Heart right ventricle (tissue), 16 donors: Measurements from ENCODE around the gene PRR19. TPM values are rescaled to one million over a fixed set of nuclear protein-coding genes. Genes with fewer than 3 reads are reported as not detected.
A peak's percentile ranks its signal among the peaks of the same experiment; 100 is the strongest.

Source experiments
- ATAC-seq, 8 donors: fragments of 200-7000 bp; cut with Tn5 transposase; one replicate each; pipeline ENCODE4 v1.9.1; 2020; ENCODE audit warnings: mild to moderate bottlenecking in 8 of 8, moderate library complexity in 8 of 8, moderate number of reproducible peaks in 1 of 8
- DNase-seq, 2 donors: peaks; one replicate each; pipeline ENCODE4 v3.0.0-alpha.2; 2020
- H3K27ac ChIP-seq, 10 donors: fragments of 200-600 bp; sonication (generic) in 2 of 10; one replicate each; pipeline versions ENCODE4 v1.5.0 to v1.8.0; 2020 to 2022; ENCODE audit warnings: mild to moderate bottlenecking in 3 of 10
- H3K27me3 ChIP-seq, 7 donors: fragments of 200-600 bp; one replicate each; pipeline ENCODE4 v1.8.0; 2021 to 2022; ENCODE audit warnings: mild to moderate bottlenecking in 2 of 7
- H3K36me3 ChIP-seq, 9 donors: fragments of 200-600 bp; sonication (generic) in 1 of 9; one replicate each; pipeline versions ENCODE4 v1.5.0 to v1.8.0; 2020 to 2022; ENCODE audit warnings: mild to moderate bottlenecking in 2 of 9
- H3K4me1 ChIP-seq, 9 donors: fragments of 200-600 bp; sonication (generic) in 1 of 9; one replicate each; pipeline versions ENCODE4 v1.5.0 to v1.8.0; 2020 to 2022; ENCODE audit warnings: mild to moderate bottlenecking in 4 of 9
- H3K4me3 ChIP-seq, 10 donors: fragments of 200-600 bp; sonication (generic) in 2 of 10; one replicate each; pipeline versions ENCODE4 v1.5.0 to v1.8.0; 2020 to 2022; ENCODE audit warnings: mild to moderate bottlenecking in 7 of 10, moderate library complexity in 2 of 10
- H3K9me3 ChIP-seq, 11 donors: fragments of 200-600 bp in 10 of 11; sonication (generic) in 2 of 11; one replicate each; pipeline versions ENCODE4 v1.5.0 to v1.8.0; 2013 to 2022; ENCODE audit warnings: mild to moderate bottlenecking in 2 of 11, control low read depth in 1 of 11, moderate library complexity in 1 of 11
- CTCF ChIP-seq, 9 donors: fragments of 200-600 bp; sonication (generic) in 2 of 9; IDR thresholded peaks; one replicate each; pipeline versions ENCODE4 v1.5.0 to v1.8.0; 2021 to 2022; ENCODE audit warnings: antibody characterized with exemption in 9 of 9, mild to moderate bottlenecking in 5 of 9, moderate library complexity in 1 of 9
- WGBS, 2 donors: extraction: QIAGEN DNeasy Blood & Tissue Kit; methylation state at CpG; one replicate each; pipeline ENCODE4 v1.1.7; 2013; ENCODE audit warnings: inconsistent platforms in 1 of 2; 5-methylcytosine and 5-hydroxymethylcytosine counted together
- intact Hi-C, 10 donors: fragments of 100-400 bp; cut with DNase I; formaldehyde crosslinking; loops; one replicate each; pipeline versions ENCODE4 v1.11.1 to v1.14.2; 2022
- polyA plus RNA-seq, 2 donors: library from polyadenylated mRNA; stranded (reverse); fragments of 200-250 nt; gene quantifications; one replicate each; pipeline ENCODE4 v1.2.3, GENCODE V29; 2013
- total RNA-seq, 10 donors: library from RNA; stranded (reverse); fragmentation: NEBNext Ultra II Directional in 3 of 10; extraction: Animal tissue kit (Norgen Biotek cat#: 25700) in 3 of 10; gene quantifications; one replicate each; pipeline versions ENCODE4 v1.2.1 to v1.2.4, GENCODE V29; 2021 to 2023
- donor health status: Arrhythmogenic right ventricular cardiomyopathy.
- donor health status: ischemic (EF 13 %, LVEDD 7.1; RV severe dilation, severe dysfunction).
- donor health status: healthy with polysubstance abuse.
- donor health status: DM: no; HTN: yes; CAD: no.
- donor health status: DM: no; HTN: no; CAD: no.
- donor health status: ischemic (EF 25% LVEDD 6.9; RV normal size, moderate dysfunction).
- donor health status: ischemic (EF 25% LVEDD 5.7; RV mildly dilated, moderate dysfunction).
- donor health status: healthy.
- donor health status: DM: yes; HTN: yes; CAD: no.
- donor health status: Ischemic cardiomyopathy.
- donor health status: ischemic (EF 35%, LVEDD 5.7; RV mildly dilated, moderate dysfunction).
- donor health status: nonischemic (EF 11% LVEDD 7.7; RV severe dilation, severe dysfunction).
- donor health status: DM: yes; HTN: yes; CAD: no.
- donor health status: PGD.
- donor health status: ischemic (EF 29% LVEDD 5.4; RV normal size, mild dysfunction).
- donor health status: nonischemic (EF 23%, LVEDD 6.1; RV moderate dilation, normal function).

PRR19 gene
- total and polyA plus RNA-seq, 12 donors, result 0.16 to 0.21 (median 0.18) TPM; not detected in 7

- WGBS, 2 donors, result 51 to 54% methylated on average over 3 of the region's 3 CpGs
- H3K36me3 ChIP-seq, result peaks cover 0 to 54% (median 27%) of the 10 kb centered on the region in 9 donors
- peak overlapping the region in 7 of 10 donors; percentile 0 to 99 (median 95) for H3K27ac ChIP-seq
- intact Hi-C loops, result no loop called here
- peaks cover 46 to 80% (median 64%) of the 10 kb centered on the region in 9 donors for H3K4me1 ChIP-seq
- no peak for ATAC-seq
- TF ChIP-seq CTCF (IDR thresholded peaks at IDR 0.05), result no peak
- peak in 1 of 2 donors; percentile 3 for DNase-seq
- H3K27me3 ChIP-seq, result no peaks in the 10 kb centered on the region
- no peaks in the 10 kb centered on the region for H3K9me3 ChIP-seq
- no peak overlapping the region for H3K4me3 ChIP-seq
These were observed 25.6 kb upstream of the PRR19 start for GRCh38 chr19:42276284-42276683.

GRCh38 chr19:42276821-42277220, 25.1 kb upstream of the PRR19 start:
- peaks cover 0 to 49% (median 27%) of the 10 kb centered on the region in 9 donors for H3K36me3 ChIP-seq
- no peak for TF ChIP-seq CTCF (IDR thresholded peaks at IDR 0.05)
- ATAC-seq, result no peak
- intact Hi-C loops, result no loop called here
- no peak for DNase-seq
- H3K4me3 ChIP-seq, result no peak overlapping the region
- 83 to 84% methylated on average over 4 of the region's 4 CpGs for WGBS, 2 donors
- no peaks in the 10 kb centered on the region for H3K27me3 ChIP-seq
- H3K9me3 ChIP-seq, result no peaks in the 10 kb centered on the region
- peak overlapping the region in 9 of 10 donors; percentile 0 to 99 (median 95) for H3K27ac ChIP-seq
- H3K4me1 ChIP-seq, result peaks cover 46 to 80% (median 65%) of the 10 kb centered on the region in 9 donors

GRCh38 chr19:42277821-42278451, 24.0 kb upstream of the PRR19 start:
- TF ChIP-seq CTCF (IDR thresholded peaks at IDR 0.05), result no peak
- Histone ChIP-seq H3K4me1 (peaks cover 48 to 86% (median 75%) of the 10 kb centered on the region in 9 donors), H3K4me3 (peak overlapping the region in 5 of 10 donors; percentile 4 to 89 (median 13)), H3K27me3 (no peaks in the 10 kb centered on the region), H3K36me3 (peaks cover 0 to 38% (median 18%) of the 10 kb centered on the region in 9 donors), H3K9me3 (no peaks in the 10 kb centered on the region), H3K27ac (peak overlapping the region; percentile 31 to 99 (median 96))
- intact Hi-C loops, result loop anchor here in 6 of 10 donors (2.0 kb wide), 2 partner anchors 31 to 33 kb away; no protein-coding TSS in a partner anchor
- ATAC-seq (no peak), DNase-seq (peak in 1 of 2 donors; percentile 40)
- 16 to 25% methylated on average over 10 of the region's 10 CpGs for WGBS, 2 donors

- Histone ChIP-seq H3K4me1 (peaks cover 48 to 93% (median 81%) of the 10 kb centered on the region in 9 donors), H3K9me3 (no peaks in the 10 kb centered on the region), H3K27ac (peak overlapping the region; percentile 31 to 99 (median 96)), H3K36me3 (peaks cover 0 to 31% (median 12%) of the 10 kb centered on the region in 9 donors), H3K27me3 (no peaks in the 10 kb centered on the region), H3K4me3 (peak overlapping the region in 5 of 10 donors; percentile 4 to 89 (median 13))
- 55 to 61% methylated on average over 5 of the region's 5 CpGs for WGBS, 2 donors
- TF ChIP-seq CTCF (IDR thresholded peaks at IDR 0.05), result no peak
- peak in 1 of 2 donors; percentile 12 for DNase-seq
- ATAC-seq, result no peak
- intact Hi-C loops, result loop anchor here in 6 of 10 donors (2.0 kb wide), 2 partner anchors 32 to 34 kb away; no protein-coding TSS in a partner anchor
These were observed 23.3 kb upstream of the PRR19 start for GRCh38 chr19:42278452-42279154.
